ENCODE results near the gene RASD2.

Gene RASD2

DNA sequence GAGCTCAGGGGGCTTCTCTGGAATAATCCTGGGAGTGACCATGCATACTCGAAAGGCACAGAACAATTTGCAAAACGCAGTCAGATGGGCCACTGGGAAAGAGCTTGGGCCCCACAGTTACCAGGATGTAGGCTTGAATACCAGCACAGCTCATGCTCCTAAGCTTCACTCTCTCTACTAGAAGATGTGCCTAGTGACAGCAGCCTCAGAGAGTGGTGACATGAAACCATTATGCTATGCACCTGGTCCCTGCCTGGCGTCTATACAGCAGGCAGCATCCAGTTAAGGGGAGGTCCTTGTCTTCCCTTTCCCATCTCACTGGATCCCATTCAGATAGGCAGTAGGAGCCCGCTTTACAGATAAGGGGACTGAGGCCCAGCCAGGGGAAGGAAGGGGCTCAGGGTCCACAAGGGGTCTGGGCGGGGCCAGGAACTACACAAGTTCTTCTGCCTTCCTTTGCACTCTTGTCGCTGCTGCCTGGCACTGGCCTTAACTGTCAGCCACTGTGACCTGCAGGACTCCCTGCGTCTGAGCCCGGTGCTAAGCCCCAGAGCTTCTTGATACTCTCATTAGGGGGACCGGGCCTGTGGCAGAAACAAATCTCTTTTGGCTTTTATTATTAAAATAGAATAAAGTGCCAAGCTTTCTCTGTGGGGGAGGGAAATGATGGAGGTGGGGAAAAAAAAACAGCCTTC, 21.2 kb upstream of the RASD2 start:
- DNase-seq: no peak

DNA sequence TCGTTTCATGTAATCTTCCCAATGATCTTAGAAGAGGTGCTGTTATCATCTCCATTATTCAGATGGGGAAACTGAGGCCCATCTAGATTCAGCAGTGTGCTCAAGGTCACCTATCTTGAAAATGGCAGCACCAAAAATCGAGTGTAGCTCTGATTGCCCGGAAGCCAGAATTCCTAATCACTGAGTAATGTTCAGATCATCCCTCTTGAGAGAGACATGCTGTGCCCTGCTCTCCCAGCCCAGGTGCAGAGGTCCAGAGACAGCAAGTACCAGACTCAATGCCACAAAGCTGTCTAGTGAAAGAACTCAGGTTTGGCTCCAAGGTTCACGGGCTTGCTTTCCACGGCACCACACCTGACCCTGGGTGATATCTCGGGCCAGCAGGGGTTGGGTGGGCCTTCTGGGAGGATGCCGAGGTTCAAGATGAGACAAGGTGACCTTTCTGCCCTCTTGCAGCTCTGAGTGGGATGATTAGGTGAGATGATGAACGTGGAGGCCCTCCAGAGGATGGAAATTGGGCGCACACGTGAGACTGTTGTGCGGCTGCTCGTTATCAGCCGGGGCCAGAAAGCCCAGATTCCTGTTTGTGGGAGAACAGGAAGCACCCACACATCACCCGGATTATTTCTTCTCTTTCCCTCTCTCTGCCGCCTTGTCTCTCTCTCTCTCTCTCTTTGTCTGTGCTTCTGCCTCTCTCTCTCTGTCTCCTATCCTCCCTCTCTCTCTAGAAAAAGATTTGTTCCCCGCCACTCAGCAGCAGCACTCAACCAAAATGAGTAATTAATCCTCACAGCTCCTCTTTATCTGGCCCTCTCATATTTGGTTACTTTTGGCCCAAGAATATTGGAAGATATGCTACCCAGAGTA, 19.0 kb upstream of the RASD2 start:
- no peak for DNase-seq

DNA sequence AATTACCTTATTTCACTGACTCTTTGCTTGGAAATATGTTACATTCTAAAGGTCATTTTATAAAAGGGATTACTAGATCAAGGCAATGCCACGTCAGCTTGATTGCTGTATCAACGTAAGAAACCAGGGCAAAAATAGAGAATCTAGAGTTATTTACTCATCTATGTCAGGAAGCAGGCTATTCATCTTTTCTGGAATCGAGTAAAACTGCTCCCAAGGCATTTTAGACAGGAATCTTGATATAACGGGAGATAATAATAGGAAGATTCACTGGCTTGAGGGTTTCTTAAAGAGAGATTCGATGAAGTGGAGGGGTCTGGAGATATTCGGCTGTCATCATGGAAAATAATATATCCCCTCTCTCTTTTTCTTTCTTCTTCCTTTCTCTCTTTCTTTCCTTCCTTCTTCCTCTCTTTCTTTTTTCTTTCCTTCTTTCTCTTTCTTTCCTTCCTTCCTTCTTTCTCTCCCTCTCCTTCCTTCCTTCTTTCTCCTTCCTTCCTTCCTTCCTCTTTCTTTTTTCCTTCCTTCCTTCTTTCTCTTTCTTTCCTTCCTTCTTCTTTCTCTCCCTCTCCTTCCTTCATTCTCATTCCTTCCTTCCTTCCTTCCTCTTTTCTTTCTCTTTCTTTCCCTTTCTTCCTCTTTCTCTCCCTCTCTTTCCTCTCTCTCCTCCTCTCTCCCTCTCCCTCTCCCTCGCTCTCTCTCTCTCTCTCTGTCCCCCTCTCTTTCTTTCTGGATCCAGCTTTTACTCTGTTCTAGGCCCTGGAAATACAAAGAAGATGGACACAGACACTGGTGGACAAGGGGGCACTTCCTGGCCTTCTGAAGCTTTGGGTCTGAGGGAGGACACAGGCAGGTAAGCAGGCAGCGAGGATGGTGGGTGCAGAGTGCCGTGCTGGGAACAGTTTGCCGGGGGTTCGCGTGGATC, 18.1 kb upstream of the RASD2 start:
- no peak for DNase-seq

DNA sequence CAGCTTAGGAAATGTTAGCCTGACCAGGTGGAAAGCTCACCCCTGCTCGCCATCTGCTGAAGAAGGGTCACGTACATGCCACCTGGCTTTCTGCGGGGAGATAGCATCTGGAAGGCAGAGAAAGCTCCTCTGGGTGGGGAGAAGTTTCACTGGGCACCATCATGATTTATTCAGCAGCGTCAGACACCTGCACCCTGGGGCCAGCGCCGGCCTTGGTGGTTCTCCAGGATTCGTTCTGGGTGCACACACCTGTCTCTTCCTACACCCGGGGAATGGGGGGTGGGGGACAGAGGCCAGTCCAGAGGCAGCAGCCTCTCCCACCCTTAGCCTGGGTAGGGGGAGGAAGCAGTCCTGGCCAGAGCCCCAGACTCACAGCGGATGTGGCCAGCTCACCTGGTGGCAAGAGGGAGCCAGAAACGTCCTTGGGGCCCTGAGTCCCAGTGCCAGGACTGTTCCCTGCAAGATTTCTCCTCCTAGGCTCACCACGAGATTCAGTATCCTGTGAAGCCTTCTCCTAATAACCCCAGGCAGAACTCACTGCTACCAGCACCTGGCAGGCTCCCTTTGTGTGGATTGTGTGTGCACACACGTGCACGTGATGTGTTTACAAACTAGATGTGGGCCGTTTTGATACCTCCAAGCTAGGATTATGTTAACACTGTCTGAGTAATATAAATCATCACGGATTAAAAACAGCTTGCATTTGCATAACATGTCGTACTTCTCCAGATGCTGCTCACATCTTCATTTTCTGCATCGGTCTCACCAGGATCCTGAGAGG, 17.3 kb upstream of the RASD2 start:
- no peak for DNase-seq

DNA sequence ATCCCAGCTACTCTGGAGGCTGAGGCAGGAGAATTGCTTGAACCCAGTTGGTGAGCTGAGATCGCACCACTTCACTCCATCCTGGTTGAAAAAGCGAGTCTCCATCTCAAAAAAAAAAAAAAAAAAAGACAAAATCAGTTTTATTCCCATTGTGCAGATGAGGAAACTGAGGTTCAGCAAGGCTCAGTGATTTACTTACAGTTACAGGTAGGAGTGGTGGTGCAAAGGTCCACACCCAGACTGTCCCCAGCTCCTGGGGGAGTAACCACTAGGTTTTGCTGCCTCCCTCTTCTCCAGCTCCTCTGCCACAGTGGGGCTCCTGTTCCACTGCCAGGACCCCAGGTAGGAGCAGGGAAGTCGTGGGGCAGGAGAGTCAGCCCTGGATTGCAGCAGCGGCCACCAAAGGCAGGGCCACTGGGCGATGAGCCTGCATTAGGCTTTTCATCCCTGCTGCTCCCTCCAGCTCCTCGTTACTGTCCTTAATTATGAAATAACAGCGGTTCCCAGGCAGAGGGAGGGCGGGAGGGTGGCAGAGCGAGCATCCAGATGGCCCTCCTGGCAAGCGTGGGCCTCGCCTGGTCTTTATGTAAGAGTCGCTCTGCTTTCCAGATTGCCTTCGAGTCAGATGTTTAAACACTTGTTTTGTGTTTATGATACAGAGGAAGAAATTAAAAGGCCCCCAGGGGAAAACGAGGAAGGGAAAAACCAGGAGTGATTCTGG, 15.5 kb upstream of the RASD2 start:
- no peak for DNase-seq

DNA sequence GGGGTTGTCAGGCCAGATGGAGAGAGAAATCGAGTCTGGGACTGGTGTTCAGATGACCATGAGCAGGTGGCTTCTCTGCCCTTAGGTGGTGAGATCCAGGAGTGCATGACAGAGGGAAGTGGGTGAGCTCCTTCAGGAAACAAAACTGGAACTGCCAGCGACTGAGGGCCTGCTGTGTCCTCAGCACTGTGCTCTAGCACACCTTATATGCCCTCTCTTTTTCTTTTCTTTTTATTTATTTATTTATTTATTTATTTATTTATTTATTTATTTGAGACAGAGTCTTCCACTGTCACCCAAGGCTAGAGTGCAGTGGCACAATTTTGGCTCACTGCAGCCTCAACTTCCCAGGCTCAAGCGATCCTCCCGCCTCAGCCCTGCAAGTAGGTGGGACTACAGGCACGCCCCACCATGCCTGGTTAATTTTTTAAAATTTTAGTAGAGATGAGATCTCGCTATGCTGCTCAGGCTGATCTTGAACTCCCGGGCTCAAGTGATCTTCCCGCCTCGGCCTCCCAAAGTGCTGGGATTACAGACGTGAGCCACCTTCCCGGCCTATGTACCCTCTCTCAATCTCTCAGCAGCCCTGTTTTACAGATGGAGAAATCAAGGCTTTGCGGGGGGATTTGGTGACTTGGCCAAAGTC, 14.8 kb upstream of the RASD2 start:
- DNase-seq: no peak

DNA sequence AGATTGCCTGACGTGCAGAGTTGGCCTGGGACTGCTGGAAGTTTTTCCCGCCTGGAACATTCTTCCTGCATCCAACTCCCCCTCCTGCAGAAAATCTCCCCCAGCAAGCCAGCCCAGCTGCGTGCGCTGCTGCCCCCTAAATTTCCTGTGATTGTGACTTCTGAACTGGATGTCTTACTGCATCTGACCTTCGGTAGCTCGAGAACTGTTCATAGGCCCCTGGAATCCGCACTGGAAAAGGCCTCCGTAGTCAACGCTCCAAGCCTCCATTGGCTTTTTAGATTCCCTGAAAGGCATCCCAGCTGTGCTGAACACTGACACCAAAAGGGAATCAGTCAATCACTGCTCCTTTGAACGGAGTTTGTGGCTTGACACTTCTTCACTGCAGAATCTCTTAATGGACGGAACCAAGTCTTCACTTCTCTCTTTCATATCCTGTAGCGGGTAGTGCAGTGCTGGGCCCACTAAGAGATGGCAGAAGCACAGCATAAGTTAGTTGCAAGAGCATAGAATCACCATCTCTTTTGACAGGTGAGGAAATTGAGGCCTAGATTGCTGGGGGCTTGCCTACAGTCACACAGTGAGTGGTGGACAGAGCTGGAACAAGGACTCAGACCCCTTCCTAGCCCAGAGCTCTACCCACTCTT, 14.2 kb upstream of the RASD2 start:
- DNase-seq: no peak

DNA sequence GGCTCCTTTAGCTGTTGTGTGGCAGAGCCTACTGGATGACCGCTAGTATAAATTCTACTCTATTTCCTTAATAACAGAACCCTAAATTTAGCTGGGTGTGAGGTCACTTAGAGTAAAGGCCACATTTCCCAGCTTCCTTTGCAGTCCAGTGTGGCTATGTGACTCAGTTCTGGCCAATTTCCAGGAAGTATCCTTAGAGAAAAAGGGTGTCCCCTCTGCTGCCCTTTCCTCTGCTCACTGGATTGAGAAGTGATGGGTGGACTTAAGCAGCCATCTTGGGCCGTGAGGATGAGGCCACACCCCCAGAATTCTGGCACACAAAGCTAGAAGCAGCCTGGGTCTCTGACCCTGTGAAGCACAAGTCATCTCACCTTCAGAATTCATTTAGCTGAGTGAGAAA, 11.7 kb upstream of the RASD2 start:
- no peak for DNase-seq

DNA sequence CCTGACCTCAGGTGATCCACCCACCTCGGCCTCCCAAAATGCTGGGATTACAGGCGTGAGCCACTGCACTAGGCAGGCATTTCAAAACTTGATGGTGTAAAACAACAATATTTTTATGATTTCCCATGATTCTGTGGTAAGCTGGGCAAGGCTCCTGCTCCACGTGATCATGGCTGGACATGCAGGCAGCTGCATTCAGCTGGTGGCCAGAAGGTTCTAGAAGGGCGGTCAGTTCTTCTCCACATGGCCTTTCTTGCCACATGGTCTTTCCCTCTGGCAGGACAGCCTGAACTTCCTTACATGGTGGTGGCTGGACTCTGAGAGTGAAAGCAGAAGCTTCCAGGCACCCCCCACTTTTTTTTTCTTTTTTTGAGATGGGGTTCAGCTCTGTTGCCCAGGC, 9.9 kb upstream of the RASD2 start:
- DNase-seq: no peak

DNA sequence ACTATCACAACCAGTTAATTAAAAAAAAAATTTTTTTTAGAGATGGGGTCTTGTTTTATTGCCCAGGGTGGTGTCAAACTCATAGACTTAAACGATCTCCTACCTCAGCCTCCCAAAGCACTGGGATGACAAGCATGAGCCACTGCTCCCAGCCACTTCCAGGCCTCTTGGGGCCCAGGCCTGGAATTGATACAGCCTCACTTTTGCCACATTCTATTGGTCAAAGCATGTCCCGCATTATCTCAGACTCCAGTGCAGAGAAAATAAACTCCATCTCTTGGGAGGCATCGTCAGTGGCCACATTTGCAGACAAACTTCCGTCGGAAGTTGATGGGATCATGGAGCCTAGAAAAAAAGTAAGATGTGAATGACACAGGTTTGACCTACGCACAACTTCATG, 9.4 kb upstream of the RASD2 start:
- DNase-seq: no peak

DNA sequence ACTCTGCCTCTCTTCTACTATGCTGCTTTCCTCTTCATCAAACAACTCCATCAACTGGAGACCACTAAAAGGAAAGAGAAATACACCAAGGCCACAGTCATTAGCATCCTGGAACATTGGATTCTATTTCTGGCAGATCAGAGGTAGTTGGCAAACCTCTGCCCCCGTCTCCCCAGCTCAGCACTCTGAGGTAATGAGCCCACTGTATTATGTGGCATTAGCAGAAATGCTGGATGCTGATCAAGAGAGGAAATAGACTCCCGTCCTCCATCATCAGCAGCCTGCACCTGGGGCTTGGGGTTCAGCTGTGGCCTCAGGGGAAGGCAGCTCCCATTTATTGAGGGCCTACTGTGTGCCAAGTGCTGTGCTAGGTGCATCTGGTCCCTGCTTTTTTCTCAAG, 9.0 kb upstream of the RASD2 start:
- no peak for DNase-seq

DNA sequence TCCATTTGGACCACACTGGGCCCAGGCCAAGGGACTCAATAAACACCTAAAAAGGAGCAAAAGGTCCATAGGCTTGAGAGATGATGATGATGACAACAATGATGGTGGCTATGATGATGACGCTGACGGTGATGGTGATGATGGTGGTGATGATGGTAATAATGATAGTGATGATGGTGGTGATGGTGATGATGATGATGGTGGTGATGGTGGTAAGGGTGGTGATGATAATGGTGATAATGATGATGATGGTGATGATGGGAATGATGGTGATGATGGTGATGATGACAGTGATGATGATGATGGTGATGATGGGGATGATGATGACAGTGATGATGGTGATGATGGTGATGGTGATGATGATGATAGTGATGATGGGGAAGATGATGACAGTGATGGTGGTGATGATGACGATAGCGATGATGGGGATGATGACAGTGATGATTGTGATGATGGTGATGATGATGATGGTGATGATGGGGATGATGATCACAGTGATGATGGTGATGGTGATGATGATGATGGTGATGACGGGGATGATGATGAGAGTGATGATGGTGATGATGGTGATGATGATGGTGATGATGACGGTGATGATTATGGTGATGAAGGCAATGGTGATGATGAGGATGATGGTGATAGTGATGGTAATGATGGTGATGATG, 7.1 kb upstream of the RASD2 start:
- no peak for DNase-seq

DNA sequence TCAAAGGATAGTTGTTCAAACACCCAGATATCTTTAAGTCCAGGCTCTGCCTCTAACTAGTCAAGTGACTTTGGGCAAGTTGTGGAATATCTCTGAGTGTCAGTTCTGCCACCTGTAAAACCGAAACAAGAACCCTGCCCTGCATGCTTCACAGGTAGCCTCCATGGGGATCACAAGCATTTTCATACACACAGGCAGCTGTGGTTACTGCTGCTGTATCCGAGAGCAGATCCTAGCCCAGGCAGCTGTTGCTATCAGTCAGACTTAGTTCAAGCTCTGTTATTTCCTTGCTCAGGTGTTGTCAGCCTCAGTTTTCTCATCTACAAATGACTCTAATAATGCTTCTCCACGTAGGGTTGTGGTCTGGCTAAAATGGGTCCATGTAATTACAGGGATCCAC, 6.5 kb upstream of the RASD2 start:
- DNase-seq: no peak

DNA sequence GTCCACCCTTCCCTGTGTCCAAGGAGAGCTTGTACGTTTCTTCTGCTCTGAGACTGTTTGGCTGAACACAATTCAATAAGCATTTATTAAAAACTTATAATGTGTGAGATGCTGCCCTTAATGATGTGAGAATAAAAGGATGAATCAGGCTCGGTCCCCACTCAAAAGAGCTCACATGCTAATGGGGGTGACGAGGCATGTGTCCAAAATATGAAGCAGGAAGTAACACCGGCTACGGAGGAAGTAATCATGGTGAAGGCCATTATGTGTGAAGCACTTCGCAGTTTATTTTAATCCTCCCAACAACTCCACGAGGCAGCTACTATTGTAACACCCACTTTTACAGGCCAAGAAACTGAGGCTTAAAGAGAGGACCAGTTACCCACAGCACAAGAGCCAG, 3.4 kb upstream of the RASD2 start:
- DNase-seq: no peak

DNA sequence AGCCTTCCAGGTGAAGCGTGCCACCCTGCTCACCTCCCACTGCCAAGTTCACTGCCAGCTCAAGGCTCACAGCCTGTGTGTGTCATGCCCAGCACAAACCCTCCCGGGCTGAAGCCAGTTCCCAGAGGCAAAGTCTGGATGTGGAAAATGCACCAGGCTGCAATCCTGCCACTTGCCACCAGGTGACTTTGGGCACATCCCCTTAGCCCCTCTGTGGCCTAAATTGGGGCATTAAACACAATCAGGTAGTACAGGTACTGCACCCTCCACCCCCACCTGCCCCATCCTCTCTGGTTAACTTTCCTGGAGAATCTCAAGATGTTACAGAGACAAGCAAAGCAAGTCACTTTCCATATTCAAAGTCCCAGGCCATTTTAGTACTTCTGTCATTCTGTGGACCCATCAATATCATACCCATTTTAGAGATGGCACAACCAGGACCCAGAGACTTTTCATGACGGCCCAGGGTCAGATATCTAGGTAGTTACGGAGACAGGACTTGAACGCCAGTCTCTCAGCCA, 1.8 kb upstream of the RASD2 start:
- DNase-seq: no peak

DNA sequence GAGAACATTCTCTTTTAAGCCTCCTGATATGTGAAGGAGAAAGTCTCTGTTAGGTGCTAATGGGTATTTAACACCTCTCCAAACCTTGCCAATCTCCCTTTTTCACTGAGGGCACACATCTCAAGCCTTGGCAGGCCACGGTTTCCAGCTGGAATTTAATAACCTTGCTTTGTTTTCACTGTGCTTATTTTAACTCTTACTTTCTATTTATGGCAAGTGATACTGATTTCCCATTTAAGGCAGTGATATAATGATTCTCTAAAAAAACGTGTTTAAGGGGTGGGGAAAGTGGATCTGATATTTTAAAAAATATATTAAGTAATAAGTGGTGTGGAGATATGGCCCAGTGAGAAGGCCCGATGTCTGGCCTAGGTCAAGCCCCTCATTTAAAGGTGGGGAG, 1.1 kb upstream of the RASD2 start:
- no peak for DNase-seq

DNA sequence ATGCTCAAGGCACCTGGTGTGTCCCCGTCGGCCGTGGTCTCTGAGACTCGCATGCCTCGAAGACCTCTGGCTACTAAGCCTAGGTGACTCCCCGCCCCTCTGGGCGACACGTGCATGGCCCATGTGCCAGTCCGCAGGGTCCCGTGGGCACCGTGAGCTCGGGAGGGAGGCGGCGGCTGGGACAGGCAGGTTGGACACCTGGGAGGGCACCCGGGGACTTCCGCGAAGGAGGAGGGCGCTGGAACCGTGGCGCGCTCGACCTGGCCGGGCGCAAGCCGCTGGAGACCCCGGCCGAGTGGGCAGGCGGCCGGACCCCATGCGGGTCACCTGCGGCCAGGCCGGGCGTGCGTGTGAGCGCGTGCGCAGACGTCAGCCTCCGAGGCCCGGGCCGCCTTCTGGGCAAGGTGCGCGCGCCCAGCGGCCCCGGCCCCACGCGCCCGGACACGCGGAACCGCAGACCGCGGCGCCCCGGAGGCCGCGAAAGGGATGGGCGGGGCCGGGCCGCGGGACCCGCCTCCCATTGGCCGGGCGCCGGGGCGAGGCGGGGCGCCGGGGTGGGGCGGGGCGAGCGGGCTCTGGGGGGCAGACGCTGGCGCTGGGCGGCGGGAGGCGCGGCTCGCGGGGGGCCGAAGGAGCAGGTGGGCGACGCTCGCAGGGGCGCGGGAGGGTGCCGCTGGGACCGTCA, 579 bp upstream of the RASD2 start:
- peak; percentile 29 for DNase-seq

DNA sequence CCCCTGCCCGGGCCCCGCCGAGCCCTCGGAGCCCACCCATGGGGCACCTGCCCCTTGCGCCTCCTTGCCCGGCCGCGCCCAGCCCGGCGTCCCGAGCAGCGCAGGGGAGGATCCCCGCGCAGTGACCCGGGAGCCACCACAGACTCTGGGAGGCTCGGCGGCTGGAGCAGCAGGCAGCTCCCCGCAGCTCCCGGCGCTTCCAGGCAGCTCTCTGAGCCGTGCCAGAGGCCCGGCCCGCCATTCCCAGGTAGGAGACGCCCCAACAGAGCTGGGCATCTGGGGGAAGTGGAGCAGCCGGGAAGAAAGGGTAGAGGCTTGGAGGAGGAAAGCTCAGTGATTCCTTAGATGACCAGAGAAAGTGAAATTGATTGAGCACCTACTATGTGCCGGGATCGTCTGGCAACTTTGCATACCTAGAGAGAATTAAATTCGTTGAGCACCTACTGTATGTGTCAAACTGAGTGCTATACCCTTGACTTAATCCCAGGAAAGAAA, 670 bp downstream of the RASD2 start:
- DNase-seq: no peak
